HG02938 (cell line): ENCODE results near the gene TMTC2.

Experiments used
- ATAC-seq: cut with Tn5 transposase; IDR thresholded peaks from one replicate; pipeline ENCODE4 v1.9.1; 2021; ENCODE audit warnings: mild to moderate bottlenecking, moderate library complexity; ENCODE audit not compliant: unreplicated experiment

Gene TMTC2

GRCh38 chr12:83052890-83053541 is 366.3 kb downstream of the TMTC2 start:
- no peak for ATAC-seq

DNA sequence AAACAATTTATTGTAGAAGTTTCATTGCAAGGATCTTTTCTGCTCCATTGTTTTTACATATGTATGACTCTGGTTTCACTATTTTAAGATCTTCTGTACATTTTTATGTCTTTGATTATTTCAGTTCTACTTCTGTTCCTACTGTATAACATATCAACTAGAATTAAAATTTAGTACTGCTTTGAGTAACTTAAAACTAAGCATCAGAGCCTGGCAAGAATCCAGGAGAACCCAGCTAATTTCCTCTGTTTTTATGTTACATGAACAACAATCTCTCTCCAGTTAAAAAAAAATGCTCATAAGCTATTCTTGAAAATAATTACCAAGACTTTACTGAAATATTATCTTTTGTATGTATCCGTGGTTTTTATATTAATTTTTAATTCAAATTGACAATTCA is 370.7 kb downstream of the TMTC2 start:
- ATAC-seq = no peak

GRCh38 chr12:83059107-83059506 is 372.4 kb downstream of the TMTC2 start:
- no peak for ATAC-seq

DNA sequence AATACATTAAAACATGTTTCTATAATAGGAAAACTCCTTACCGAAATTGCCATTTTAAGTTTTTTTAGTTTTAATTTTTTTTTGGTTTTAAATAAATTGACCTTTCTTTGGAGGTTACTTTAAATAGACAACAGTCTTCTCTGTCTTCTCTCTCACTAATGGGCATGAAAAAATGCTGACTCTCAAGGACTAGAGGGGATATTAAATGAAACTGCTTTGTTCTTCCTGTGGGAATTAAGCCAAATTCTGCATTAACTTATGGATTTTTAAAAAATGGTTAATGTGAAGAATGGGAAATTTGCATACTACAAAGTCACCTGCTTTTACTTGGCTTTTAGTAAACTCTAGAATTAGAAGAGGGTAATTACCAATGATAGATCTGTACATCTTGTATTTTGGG is 378.9 kb downstream of the TMTC2 start:
- no peak for ATAC-seq

GRCh38 chr12:83067981-83068380 is 381.3 kb downstream of the TMTC2 start:
- peak; percentile 90 for ATAC-seq

GRCh38 chr12:83074358-83074894 is 387.7 kb downstream of the TMTC2 start:
- no peak for ATAC-seq

DNA sequence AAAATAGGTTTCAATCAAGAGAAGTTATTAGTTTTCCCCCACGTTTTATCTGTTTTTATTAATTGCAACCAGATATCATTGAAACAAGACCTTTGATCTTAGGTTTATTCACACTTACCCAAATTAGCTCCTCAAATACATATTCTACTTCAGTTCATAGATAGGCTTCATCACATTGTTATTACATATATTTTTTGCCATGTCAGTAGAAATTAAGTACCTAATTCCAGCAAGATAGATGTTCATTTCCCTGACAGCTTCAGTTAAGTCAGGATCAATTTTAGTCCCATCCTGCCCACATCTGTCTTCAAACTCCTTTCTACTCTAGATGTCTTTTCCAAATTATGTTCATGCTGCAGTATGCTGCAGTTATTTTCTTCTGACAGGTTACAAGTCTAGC is 388.8 kb downstream of the TMTC2 start:
- ATAC-seq = no peak

DNA sequence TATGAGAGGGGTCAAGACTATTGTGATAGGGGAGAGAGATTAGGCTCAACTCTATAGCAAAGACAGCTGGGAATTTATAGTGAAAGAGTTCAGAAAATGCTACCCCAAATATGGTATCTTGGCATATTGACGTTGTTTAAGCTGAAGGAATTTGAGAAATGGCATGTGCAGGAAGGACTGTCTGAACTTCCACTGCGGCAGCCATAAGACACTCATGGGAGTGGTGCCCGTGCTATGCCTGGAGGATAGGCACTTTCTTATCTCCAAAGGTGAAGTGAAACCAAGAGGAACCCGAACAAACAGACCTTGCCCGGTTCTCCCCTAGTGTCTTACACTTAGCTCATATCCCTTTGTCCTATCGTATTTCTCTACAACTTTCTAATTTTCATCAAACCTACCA is 390.3 kb downstream of the TMTC2 start:
- no peak for ATAC-seq

DNA sequence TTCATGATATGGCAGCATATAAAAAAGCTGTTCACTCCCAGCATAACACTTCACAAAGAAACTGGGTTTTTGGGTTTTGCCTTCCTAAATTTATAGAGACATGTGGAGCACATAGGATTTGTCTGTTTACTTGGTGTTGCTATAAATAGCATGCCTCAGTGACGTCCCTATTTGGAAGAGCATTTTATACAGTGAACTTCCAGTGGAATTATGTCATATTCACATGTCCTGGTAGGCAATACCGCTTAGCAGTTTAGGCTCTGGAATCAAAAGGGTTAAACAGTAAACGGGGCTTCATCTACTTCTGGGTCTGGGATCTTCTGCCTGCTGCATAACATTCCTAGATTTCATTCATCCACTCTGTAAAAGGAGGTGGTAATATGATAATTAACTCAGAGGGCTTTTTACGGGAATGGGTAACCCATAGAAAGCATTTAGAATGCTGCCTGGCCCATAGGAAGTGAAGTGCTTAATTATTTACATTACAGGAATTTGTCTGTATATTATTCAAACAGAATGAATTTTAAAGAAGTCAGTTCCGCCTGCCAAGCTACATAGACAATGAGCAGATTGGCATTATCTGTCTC is 396.1 kb downstream of the TMTC2 start:
- ATAC-seq = no peak

GRCh38 chr12:83083616-83084015 is 396.9 kb downstream of the TMTC2 start:
- no peak for ATAC-seq

- ATAC-seq = no peak
These were observed 398.0 kb downstream of the TMTC2 start for GRCh38 chr12:83084516-83085234.

- ATAC-seq = no peak
These were observed 399.3 kb downstream of the TMTC2 start for GRCh38 chr12:83086023-83086422.

- no peak for ATAC-seq
These were observed 402.9 kb downstream of the TMTC2 start for GRCh38 chr12:83089575-83089974.

DNA sequence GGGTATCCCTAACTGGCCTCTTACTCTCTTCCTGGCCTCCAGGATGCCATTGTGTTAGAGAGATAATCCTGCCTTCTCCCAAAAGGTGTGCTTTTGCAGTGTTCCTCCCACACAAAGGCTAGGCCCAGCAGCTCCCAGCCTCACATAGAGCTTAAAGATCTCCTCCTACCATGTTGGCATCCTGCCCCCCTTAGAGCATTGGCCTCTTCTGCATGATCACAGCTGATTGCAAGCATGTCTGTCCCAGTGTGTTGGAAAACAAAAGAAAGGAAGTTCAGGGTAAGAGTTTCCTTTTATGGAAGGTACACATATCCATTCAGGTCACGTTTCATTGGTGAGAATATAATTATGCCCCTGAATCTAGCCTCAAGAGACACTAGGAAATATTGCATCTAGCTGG is 405.4 kb downstream of the TMTC2 start:
- no peak for ATAC-seq

GRCh38 chr12:83092606-83093005 is 405.9 kb downstream of the TMTC2 start:
- no peak for ATAC-seq

- ATAC-seq = no peak
These were observed 406.7 kb downstream of the TMTC2 start for GRCh38 chr12:83093426-83093825.

DNA sequence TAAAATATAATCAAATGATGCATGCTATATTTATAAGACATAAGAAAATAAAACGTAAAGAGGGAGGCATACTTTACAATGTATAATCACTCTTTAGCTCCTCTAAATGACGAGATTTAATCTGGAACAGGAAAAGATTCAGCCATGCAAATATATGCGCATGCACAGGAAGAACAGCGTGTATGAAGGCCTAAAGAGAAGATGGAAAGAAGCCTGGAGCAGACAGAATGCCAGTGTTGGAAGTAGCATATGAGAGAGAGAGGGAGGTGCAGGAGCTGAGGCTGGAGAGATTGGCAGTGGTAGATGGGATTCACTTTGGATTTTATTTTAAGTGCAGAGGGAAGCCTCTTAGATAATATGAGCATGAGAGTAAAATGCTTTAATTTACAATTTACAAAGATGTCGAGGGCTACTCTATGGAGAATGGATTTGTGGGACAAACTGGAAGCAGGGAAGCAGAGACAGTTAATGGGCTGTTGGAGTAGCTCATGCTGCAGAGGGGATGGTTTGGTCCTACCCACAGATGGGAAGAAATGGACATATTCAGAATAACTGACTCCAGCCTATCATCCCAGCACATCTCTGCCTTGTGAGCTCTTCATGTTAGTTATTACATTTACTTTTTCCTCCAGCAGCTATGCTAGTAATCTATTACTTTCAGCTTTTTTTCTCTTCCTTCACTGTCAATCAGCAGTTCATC is 411.1 kb downstream of the TMTC2 start:
- ATAC-seq = no peak

- no peak for ATAC-seq
These were observed 412.7 kb downstream of the TMTC2 start for GRCh38 chr12:83099436-83099835.

GRCh38 chr12:83102499-83102898 is 415.8 kb downstream of the TMTC2 start:
- no peak for ATAC-seq

GRCh38 chr12:83106873-83107272 is 420.2 kb downstream of the TMTC2 start:
- no peak for ATAC-seq

GRCh38 chr12:83110424-83110823 is 423.7 kb downstream of the TMTC2 start:
- no peak for ATAC-seq
